Measurements from ENCODE around the gene MLH1. TPM values are rescaled to one million over a fixed set of nuclear protein-coding genes. Genes with fewer than 3 reads are reported as not detected.
"Not testable (repeated sequence)": the region's sequence is repeated elsewhere in the genome, so short reads cannot be mapped to it uniquely, and the experiment has no call there.

Gene MLH1
- total RNA-seq, 2 experiments from 2014 or later, result 18.9 to 23.8 TPM

DNA sequence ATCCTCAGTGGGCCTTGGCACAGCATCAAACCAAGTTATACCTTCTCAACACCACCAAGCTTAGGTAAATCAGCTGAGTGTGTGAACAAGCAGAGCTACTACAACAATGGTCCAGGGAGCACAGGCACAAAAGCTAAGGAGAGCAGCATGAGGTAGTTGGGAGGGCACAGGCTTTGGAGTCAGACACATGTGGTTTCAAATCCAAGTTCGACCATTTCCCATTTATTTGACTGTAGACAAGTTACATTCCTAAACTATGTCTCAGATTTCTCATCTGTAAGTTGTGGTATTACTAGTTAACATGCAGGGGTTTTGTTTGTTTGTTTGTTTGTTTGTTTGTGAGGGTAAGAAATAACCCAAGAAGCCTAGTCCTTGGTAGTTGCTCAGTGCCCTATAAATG lies 46.9 kb downstream of the MLH1 start:
- POLR2A ChIA-PET, result no interaction called here
- TF ChIP-seq, protein P1, sequence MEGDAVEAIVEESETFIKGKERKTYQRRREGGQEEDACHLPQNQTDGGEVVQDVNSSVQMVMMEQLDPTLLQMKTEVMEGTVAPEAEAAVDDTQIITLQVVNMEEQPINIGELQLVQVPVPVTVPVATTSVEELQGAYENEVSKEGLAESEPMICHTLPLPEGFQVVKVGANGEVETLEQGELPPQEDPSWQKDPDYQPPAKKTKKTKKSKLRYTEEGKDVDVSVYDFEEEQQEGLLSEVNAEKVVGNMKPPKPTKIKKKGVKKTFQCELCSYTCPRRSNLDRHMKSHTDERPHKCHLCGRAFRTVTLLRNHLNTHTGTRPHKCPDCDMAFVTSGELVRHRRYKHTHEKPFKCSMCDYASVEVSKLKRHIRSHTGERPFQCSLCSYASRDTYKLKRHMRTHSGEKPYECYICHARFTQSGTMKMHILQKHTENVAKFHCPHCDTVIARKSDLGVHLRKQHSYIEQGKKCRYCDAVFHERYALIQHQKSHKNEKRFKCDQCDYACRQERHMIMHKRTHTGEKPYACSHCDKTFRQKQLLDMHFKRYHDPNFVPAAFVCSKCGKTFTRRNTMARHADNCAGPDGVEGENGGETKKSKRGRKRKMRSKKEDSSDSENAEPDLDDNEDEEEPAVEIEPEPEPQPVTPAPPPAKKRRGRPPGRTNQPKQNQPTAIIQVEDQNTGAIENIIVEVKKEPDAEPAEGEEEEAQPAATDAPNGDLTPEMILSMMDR (IDR thresholded peaks at IDR 0.05), result no peak
- H3K9me3 ChIP-seq (ENCODE audit: control insufficient read depth in 1 of 2, insufficient read depth in 1 of 2, low read length in 2 of 2), result peaks cover 0 to 5% of the 10 kb centered on the region in 2 experiments
- Mint-ChIP-seq H3K27ac (no peak overlapping the region), H3K27me3 (no peaks in the 10 kb centered on the region), H3K9me3 (no peaks in the 10 kb centered on the region), H3K4me1 (ENCODE audit: low read depth) (peaks cover 6% of the 10 kb centered on the region), H3K36me3 (ENCODE audit: low read depth) (peaks cover 88% of the 10 kb centered on the region), H3K4me3 (no peak overlapping the region)
- intact Hi-C loops (cut with DNase I, micrococcal nuclease), result no loop called here
- ATAC-seq (ENCODE audit: poor library complexity), result no peak
- H3K36me3 ChIP-seq (ENCODE audit: insufficient read depth, low read length), result peaks cover 67% of the 10 kb centered on the region
- no peak overlapping the region for H3K4me3 ChIP-seq (ENCODE audit: low read length)
- CTCF ChIA-PET, result no interaction called here
- DNase-seq, result no peak
- H3K27ac ChIP-seq (ENCODE audit: low read depth in 1 of 2, low read length in 2 of 2), result no peak overlapping the region
- no peaks in the 10 kb centered on the region for H3K27me3 ChIP-seq (ENCODE audit: control insufficient read depth in 1 of 2, insufficient read depth in 2 of 2, low read length in 2 of 2)
- no peaks in the 10 kb centered on the region for H3K4me1 ChIP-seq (ENCODE audit: insufficient read depth, low read length)

DNA sequence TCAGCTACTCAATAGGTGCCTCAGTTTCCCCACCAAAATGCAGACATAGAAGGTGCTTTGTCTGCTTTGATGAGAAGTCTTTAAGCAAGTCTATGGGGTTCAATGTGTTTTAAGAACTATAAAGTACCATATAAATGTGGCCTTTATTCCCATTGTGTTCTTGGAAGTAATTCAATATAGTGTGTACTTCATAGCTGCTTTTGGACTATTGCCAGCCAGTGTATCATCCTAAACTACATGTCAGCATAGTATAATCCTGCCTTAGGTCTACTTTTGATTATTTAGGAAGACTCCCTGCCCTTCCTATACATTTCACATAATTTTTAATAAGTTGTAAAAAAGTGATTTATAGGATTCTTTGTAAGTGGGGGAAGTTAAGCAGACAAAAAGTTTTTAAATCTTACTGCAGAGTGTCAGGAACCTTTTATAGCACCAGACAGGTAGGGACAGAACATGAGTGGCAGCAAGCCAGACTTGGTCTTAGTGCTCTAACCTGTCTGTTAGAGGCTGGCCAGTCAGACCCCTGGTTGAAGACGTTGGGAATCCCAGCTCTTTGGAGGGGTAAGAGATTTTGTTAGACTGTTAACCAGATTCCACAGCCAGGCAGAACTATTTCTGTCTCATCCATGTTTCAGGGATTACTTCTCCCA lies 48.4 kb downstream of the MLH1 start:
- Mint-ChIP-seq H3K9me3 (no peaks in the 10 kb centered on the region), H3K27ac (no peak overlapping the region), H3K27me3 (no peaks in the 10 kb centered on the region), H3K4me3 (no peak overlapping the region), H3K4me1 (ENCODE audit: low read depth) (peaks cover 6% of the 10 kb centered on the region), H3K36me3 (ENCODE audit: low read depth) (peaks cover 84% of the 10 kb centered on the region)
- POLR2A ChIA-PET, result interaction anchor here (1.2 kb wide), 1 partner anchor 17 kb away, joined by 3 read pairs; no protein-coding TSS in a partner anchor
- TF ChIP-seq, protein P1 (IDR thresholded peaks at IDR 0.05), result no peak
- no peaks in the 10 kb centered on the region for H3K9me3 ChIP-seq (ENCODE audit: control insufficient read depth in 1 of 2, insufficient read depth in 1 of 2, low read length in 2 of 2)
- intact Hi-C loops (cut with DNase I, micrococcal nuclease), result no loop called here
- no peak for ATAC-seq (ENCODE audit: poor library complexity)
- H3K27me3 ChIP-seq (ENCODE audit: control insufficient read depth in 1 of 2, insufficient read depth in 2 of 2, low read length in 2 of 2), result no peaks in the 10 kb centered on the region
- no peak overlapping the region for H3K4me3 ChIP-seq (ENCODE audit: low read length)
- CTCF ChIA-PET, result no interaction called here
- no peak for DNase-seq
- H3K27ac ChIP-seq (ENCODE audit: low read depth in 1 of 2, low read length in 2 of 2), result no peak overlapping the region
- H3K36me3 ChIP-seq (ENCODE audit: insufficient read depth, low read length), result peaks cover 53% of the 10 kb centered on the region
- no peaks in the 10 kb centered on the region for H3K4me1 ChIP-seq (ENCODE audit: insufficient read depth, low read length)

DNA sequence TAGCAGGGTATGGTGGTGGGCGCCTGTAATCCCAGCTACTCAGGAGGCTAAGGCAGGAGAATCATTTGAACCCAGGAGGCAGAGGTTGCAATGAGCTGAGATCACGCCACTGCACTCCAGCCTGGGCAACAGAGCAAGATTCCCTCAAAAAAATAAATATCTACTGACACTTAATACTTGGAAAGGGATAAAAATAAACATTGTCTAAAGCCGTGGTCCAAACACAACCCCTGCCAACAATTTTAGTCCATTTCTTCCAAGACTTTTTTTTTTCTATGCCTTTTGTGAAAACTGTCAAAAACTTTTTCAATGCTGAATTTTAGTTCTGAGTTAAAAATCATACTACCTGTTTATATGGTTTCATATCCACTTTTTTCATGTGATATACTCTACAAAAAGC lies 49.4 kb downstream of the MLH1 start:
- ATAC-seq (ENCODE audit: poor library complexity); POLR2A ChIA-PET: not testable (repeated sequence)
- peaks cover 57% of the 10 kb centered on the region for H3K36me3 ChIP-seq (ENCODE audit: insufficient read depth, low read length)

DNA sequence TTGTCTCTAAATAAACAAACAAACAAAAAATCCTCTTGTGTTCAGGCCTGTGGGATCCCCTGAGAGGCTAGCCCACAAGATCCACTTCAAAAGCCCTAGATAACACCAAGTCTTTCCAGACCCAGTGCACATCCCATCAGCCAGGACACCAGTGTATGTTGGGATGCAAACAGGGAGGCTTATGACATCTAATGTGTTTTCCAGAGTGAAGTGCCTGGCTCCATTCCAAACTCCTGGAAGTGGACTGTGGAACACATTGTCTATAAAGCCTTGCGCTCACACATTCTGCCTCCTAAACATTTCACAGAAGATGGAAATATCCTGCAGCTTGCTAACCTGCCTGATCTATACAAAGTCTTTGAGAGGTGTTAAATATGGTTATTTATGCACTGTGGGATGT lies 57.0 kb downstream of the MLH1 start:
- no peaks in the 10 kb centered on the region for H3K27me3 ChIP-seq (ENCODE audit: control insufficient read depth in 1 of 2, insufficient read depth in 2 of 2, low read length in 2 of 2)
- DNase-seq (no peak), ATAC-seq (ENCODE audit: poor library complexity) (no peak)
- no peaks in the 10 kb centered on the region for H3K9me3 ChIP-seq (ENCODE audit: control insufficient read depth in 1 of 2, insufficient read depth in 1 of 2, low read length in 2 of 2)
- H3K36me3 ChIP-seq (ENCODE audit: insufficient read depth, low read length), result peaks cover 64% of the 10 kb centered on the region
- H3K27ac ChIP-seq (ENCODE audit: low read depth in 1 of 2, low read length in 2 of 2), result no peak overlapping the region
- Mint-ChIP-seq H3K4me3 (no peak overlapping the region), H3K27me3 (no peaks in the 10 kb centered on the region), H3K36me3 (ENCODE audit: low read depth) (peaks cover 94% of the 10 kb centered on the region), H3K27ac (no peak overlapping the region), H3K9me3 (no peaks in the 10 kb centered on the region), H3K4me1 (ENCODE audit: low read depth) (no peaks in the 10 kb centered on the region)
- intact Hi-C loops (cut with DNase I, micrococcal nuclease), result no loop called here
- H3K4me3 ChIP-seq (ENCODE audit: low read length), result no peak overlapping the region
- no peaks in the 10 kb centered on the region for H3K4me1 ChIP-seq (ENCODE audit: insufficient read depth, low read length)
- TF ChIP-seq, protein P1 (IDR thresholded peaks at IDR 0.05), result no peak
- ChIA-PET CTCF (no interaction called here), POLR2A (no interaction called here)

More for the DNA sequence above, 49.4 kb downstream of the MLH1 start:
- H3K36me3 Mint-ChIP-seq (ENCODE audit: low read depth), result peaks cover 85% of the 10 kb centered on the region
- H3K9me3 Mint-ChIP-seq; H3K27me3 Mint-ChIP-seq; DNase-seq; intact Hi-C loops (cut with DNase I, micrococcal nuclease); H3K4me1 ChIP-seq (ENCODE audit: insufficient read depth, low read length); H3K9me3 ChIP-seq (ENCODE audit: control insufficient read depth in 1 of 2, insufficient read depth in 1 of 2, low read length in 2 of 2); H3K4me1 Mint-ChIP-seq (ENCODE audit: low read depth); H3K27ac Mint-ChIP-seq; H3K27me3 ChIP-seq (ENCODE audit: control insufficient read depth in 1 of 2, insufficient read depth in 2 of 2, low read length in 2 of 2); H3K4me3 ChIP-seq (ENCODE audit: low read length); H3K27ac ChIP-seq (ENCODE audit: low read depth in 1 of 2, low read length in 2 of 2); H3K4me3 Mint-ChIP-seq; CTCF ChIA-PET: not testable (repeated sequence)

Data from CD4-positive, alpha-beta T cell (primary cell).